Stimulated activated naive B cell treated with anti-CD40 and anti-IgM and Interleukin-4, amounts not matched to agents 10 μg/mL and 1 μg/mL and 100 μg/mL, for 72 hours (primary cell): ENCODE results near the gene FAAH2.

Experiments used
- ATAC-seq, 2 donors: fragments of 150-1000 bp; cut with Tn5 transposase; replicated peaks; 2 replicates each; pipeline ENCODE4 v1.10.0; 2021; ENCODE audit warnings: moderate library complexity in 1 of 2
- DNase-seq: peaks from one replicate; pipeline ENCODE4 v3.0.0; 2021
- H3K27ac Mint-ChIP-seq: one replicate; pipeline ENCODE4 v1.8.0; 2022; ENCODE audit warnings: mild to moderate bottlenecking, mixed read lengths
- H3K27me3 Mint-ChIP-seq, 2 donors: one replicate each; pipeline ENCODE4 v1.8.0; 2022; ENCODE audit warnings: mixed read lengths in 2 of 2
- H3K36me3 Mint-ChIP-seq, 2 donors: one replicate each; pipeline ENCODE4 v1.8.0; 2022; ENCODE audit warnings: mixed read lengths in 2 of 2, mild to moderate bottlenecking in 1 of 2
- H3K4me1 Mint-ChIP-seq, 2 donors: one replicate each; pipeline ENCODE4 v1.8.0; 2022; ENCODE audit warnings: mixed read lengths in 2 of 2, mild to moderate bottlenecking in 1 of 2
- H3K4me3 Mint-ChIP-seq, 2 donors: one replicate each; pipeline ENCODE4 v1.8.0; 2022; ENCODE audit warnings: mild to moderate bottlenecking in 2 of 2, mixed read lengths in 2 of 2, moderate library complexity in 1 of 2
- H3K9me3 Mint-ChIP-seq, 2 donors: one replicate each; pipeline ENCODE4 v1.8.0; 2022; ENCODE audit warnings: mixed read lengths in 2 of 2, mild to moderate bottlenecking in 1 of 2

Gene FAAH2

DNA sequence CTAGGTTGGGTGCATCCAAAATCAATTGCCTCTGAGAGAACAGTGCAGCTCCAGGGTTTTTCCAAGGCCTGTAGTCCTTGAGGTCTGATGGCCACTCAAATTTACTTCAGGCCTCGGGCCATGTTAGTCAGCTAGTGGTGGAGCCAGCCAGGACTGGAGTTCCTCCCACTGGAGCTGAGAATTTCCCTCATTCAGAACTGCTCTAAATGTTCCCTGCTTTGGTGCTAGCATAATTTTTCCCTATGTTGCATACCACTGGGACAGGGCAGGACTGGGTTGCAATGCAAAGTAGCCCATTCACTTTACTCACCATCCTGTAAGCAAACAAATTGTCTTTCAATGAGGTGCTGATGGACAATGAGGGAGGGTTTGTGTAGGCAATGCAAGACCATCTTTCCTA lies 159.3 kb downstream of the FAAH2 start:
- H3K27me3 Mint-ChIP-seq, result peaks cover 0 to 9% of the 10 kb centered on the region in 2 donors

DNA sequence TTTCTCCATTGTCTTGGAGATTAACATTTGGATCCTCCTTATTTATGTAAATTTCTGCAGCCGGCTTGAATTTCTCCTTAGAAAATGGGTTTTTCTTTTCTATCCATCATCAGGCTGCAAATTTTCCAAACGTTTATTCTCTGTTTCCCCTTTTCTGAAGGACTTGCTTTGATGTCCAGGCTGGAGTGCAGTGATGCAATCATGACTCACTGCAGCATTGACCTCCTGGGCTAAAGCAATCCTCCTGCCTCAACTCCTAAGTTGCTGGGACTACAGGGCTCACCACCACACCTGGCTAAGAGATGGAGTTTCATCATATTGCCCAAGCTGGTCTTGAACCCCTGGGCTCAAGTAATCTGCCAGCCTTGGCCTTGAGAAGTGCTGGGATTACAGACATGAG lies 161.3 kb downstream of the FAAH2 start:
- no peak overlapping the region for H3K27ac Mint-ChIP-seq
- no peaks in the 10 kb centered on the region for H3K9me3 Mint-ChIP-seq
- no peak overlapping the region for H3K4me3 Mint-ChIP-seq
- H3K27me3 Mint-ChIP-seq, result peaks cover 0 to 9% of the 10 kb centered on the region in 2 donors
- no peak for DNase-seq
- no peak for ATAC-seq
- no peaks in the 10 kb centered on the region for H3K36me3 Mint-ChIP-seq
- H3K4me1 Mint-ChIP-seq, result no peaks in the 10 kb centered on the region

More for the DNA sequence above, 159.3 kb downstream of the FAAH2 start:
- Mint-ChIP-seq H3K4me3 (no peak overlapping the region), H3K9me3 (peaks cover 0 to 1% of the 10 kb centered on the region in 2 donors), H3K27ac (no peak overlapping the region), H3K4me1 (no peaks in the 10 kb centered on the region), H3K36me3 (no peaks in the 10 kb centered on the region)
- ATAC-seq (no peak), DNase-seq (no peak)

DNA sequence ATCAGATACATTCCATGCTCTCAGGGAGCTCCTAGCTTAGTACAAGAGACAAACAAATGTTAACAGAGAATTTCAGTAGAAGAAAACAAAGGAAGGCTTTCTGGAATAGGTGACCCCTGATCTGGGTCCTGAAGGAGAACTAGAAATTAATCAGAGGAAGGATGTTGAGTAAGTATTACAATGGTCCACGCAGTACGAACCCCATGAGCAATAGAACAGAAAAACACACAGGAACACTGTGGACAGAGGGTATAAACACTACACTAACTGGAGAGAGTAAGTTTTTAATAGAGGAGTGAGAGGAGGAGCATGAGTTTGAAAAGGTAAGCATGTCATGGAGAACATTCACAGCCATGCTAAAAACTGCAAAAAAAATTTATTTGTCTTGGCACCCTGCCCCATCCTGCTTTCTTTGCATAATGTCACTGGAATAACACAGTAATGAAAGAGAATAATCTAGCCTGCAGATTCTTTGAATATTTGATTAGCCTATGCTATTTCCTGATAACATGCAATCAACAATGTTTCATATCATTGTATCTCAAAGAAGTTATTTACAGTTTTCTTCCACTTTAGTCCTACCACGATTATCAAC lies 165.0 kb downstream of the FAAH2 start:
- Mint-ChIP-seq H3K4me1 (peaks cover 0 to 2% of the 10 kb centered on the region in 2 donors), H3K4me3 (no peak overlapping the region), H3K27ac (no peak overlapping the region), H3K36me3 (no peaks in the 10 kb centered on the region), H3K27me3 (peaks cover 0 to 14% of the 10 kb centered on the region in 2 donors), H3K9me3 (no peaks in the 10 kb centered on the region)
- ATAC-seq (no peak), DNase-seq (no peak)

DNA sequence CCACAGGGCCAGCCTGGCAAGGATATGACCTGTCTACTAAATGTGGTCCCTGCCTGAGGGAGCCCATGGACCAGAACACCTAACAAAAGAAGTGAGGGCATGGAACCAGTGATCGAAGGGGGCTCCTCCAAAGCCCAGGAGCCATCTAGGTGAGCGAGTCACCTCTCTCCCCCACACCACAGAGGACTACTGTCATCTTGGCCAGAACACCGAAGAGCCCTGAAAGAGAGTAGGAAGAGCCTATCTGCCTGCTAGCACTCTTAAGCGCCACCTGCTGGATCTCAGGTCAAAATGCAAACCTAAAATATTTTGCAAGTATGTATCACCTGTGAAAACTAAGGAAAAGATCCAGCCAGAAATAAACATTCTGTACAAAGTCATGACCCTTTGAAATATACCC lies 167.4 kb downstream of the FAAH2 start:
- ATAC-seq (peak; percentile 63 to 67), DNase-seq (peak; percentile 2)
- H3K36me3 Mint-ChIP-seq, result no peaks in the 10 kb centered on the region
- peaks cover 0 to 9% of the 10 kb centered on the region in 2 donors for H3K27me3 Mint-ChIP-seq
- no peak overlapping the region for H3K27ac Mint-ChIP-seq
- H3K9me3 Mint-ChIP-seq, result no peaks in the 10 kb centered on the region
- H3K4me3 Mint-ChIP-seq, result no peak overlapping the region
- peaks cover 0 to 2% of the 10 kb centered on the region in 2 donors for H3K4me1 Mint-ChIP-seq

DNA sequence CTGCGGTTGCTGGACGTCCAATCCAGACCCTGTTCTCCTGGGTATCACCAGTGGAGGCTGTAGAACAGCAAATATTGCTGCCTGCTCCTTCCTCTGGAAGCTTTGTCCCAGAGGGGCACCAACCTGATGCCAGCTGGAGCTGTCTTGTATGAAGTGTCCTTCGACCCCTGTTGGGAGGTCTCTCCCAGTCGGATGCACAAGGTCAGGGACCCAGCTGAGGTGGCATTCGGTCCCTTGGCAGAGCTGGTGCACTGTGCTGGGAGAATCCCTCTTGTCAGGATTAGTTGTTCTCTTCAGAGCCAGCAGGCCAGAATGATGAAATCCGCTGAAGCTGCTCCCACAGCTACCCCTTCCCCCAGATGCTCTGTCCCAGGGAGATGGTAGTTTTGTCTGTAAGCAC lies 195.0 kb downstream of the FAAH2 start:
- Mint-ChIP-seq H3K27me3 (no peaks in the 10 kb centered on the region), H3K9me3 (no peaks in the 10 kb centered on the region), H3K27ac (no peak overlapping the region), H3K4me1 (no peaks in the 10 kb centered on the region), H3K36me3 (no peaks in the 10 kb centered on the region), H3K4me3 (no peak overlapping the region)
- ATAC-seq (no peak), DNase-seq (no peak)

DNA sequence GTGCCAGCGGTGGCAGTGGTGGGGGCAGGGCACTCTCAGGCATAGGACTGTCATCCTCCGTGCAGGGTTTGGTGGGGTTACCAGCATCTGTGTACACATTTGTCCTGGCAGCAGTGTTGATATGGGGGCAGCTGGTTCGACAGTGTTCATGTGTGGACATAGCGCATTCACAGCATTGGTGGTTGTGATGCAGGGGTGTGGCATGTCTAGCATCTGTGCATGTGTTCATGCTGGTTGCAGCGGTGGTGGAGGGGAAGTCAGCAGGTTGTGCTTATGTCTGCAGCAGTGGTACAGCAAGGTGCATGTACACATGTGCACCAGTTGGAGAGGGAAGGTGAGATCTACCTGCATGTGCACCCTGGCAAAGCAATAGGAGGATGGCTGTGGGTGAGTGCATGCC lies 230.0 kb downstream of the FAAH2 start:
- Mint-ChIP-seq H3K27ac (no peak overlapping the region), H3K27me3 (peaks cover 0 to 15% of the 10 kb centered on the region in 2 donors), H3K4me1 (no peaks in the 10 kb centered on the region), H3K36me3 (no peaks in the 10 kb centered on the region), H3K9me3 (no peaks in the 10 kb centered on the region), H3K4me3 (no peak overlapping the region)
- no peak for ATAC-seq
- no peak for DNase-seq

DNA sequence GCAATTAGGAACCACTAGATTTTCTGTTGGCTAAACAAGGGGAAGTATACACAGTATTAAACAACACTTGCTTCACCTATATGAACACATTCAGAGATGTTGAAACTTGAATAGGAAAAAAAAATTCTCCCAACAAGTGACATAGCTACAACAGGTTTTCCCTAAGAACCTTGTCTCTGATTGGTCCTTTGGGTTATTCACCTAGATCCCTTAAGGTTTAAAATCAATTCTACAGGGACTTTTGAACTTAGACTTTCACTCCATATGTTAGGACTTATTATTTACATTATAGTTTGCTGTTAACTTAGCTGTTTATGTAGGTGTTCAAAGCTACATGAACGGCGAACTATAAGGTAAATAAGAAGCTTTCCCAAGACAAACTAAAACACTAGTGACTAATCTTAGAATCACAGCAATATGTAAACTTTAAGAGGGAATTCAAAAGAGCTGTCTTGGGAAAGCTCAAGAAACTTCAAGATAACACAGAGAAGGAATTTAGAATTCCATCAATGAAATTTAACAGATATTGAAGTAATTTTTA lies 233.1 kb downstream of the FAAH2 start:
- Mint-ChIP-seq H3K4me3 (no peak overlapping the region), H3K4me1 (no peaks in the 10 kb centered on the region)

DNA sequence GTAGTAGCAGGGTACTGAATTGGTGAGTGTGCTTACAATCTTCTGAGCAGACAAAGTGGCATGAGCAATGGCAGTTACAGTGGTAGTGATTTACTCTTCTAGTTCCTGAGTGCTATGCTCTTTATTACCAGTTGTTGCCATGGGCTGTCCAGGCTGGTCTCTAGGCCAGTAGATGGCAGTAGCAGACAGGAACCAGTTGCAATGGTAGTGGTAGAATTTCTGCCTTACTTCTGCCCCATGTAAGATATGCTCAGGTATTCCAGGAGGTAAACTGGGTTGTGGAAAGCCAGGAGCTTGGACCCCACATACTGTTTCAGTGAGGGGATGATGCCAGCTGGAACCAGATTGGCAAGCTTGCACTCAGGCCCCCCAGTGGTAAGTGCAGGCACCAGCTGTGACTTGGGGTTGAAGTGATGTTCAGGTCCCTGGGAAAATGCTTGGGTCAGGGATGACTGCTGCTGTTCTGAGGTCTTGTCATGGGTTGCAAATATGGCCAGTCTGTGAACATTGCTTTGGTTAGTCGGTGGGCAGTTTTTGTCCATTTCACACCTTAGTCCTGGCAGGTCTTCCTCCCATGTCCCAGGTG lies 242.3 kb downstream of the FAAH2 start:
- H3K27me3 Mint-ChIP-seq, result peaks cover 0 to 9% of the 10 kb centered on the region in 2 donors

More for the DNA sequence above, 233.1 kb downstream of the FAAH2 start:
- no peaks in the 10 kb centered on the region for H3K36me3 Mint-ChIP-seq
- DNase-seq (no peak), ATAC-seq (no peak)
- H3K27me3 Mint-ChIP-seq, result peaks cover 0 to 9% of the 10 kb centered on the region in 2 donors
- H3K27ac Mint-ChIP-seq, result no peak overlapping the region
- peaks cover 4 to 6% of the 10 kb centered on the region in 2 donors for H3K9me3 Mint-ChIP-seq

More for the DNA sequence above, 242.3 kb downstream of the FAAH2 start:
- H3K27ac Mint-ChIP-seq, result no peak overlapping the region
- H3K9me3 Mint-ChIP-seq, result peaks cover 0 to 2% of the 10 kb centered on the region in 2 donors
- H3K4me1 Mint-ChIP-seq, result no peaks in the 10 kb centered on the region
- ATAC-seq, result peak; percentile 55 to 73
- H3K36me3 Mint-ChIP-seq, result no peaks in the 10 kb centered on the region
- H3K4me3 Mint-ChIP-seq, result no peak overlapping the region
- DNase-seq, result no peak
